ENCODE measurements around the gene ATG4C.

Gene ATG4C

DNA sequence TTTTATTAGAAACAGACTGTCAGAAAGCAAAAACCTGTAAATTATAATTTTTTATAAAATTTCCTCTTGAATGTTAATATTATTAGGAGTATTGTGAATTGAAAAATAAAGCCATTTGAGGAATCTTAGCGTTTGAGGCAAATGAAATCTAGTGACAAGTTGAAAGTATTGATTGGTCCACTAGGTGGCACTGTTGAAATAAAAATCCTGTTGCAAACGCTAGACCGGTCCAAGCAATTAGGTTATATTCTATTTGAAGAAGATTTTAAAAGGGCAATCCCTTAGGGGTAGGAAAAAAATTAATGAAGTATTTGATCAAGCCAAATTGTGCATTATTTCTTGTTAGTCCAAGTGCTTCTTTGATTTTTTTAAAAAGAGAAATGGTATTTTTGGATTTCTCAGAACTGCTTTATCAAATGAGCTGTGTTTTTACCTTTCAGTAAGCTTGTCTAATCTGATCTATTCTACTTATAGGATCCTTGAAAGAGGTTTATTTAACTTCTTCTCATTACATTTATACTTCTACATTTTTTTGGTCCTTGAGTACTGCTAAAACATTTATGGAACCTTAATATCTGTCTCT lies 57.7 kb downstream of the ATG4C start:
- no peak for TF ChIP-seq EZH2phosphoT487 (IDR thresholded peaks at IDR 0.05; ENCODE audit: borderline replicate concordance)
- TF ChIP-seq, protein P1, sequence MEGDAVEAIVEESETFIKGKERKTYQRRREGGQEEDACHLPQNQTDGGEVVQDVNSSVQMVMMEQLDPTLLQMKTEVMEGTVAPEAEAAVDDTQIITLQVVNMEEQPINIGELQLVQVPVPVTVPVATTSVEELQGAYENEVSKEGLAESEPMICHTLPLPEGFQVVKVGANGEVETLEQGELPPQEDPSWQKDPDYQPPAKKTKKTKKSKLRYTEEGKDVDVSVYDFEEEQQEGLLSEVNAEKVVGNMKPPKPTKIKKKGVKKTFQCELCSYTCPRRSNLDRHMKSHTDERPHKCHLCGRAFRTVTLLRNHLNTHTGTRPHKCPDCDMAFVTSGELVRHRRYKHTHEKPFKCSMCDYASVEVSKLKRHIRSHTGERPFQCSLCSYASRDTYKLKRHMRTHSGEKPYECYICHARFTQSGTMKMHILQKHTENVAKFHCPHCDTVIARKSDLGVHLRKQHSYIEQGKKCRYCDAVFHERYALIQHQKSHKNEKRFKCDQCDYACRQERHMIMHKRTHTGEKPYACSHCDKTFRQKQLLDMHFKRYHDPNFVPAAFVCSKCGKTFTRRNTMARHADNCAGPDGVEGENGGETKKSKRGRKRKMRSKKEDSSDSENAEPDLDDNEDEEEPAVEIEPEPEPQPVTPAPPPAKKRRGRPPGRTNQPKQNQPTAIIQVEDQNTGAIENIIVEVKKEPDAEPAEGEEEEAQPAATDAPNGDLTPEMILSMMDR (conservative IDR thresholded peaks at IDR 0.05; ENCODE audit: low read length), result peak; percentile 74
- Histone ChIP-seq H3K4me1 (ENCODE audit: insufficient read depth, low read length, poor library complexity, severe bottlenecking) (no peaks in the 10 kb centered on the region), H3K9me2 (replicated peaks; ENCODE audit: low read depth, low read length) (no peaks in the 10 kb centered on the region), H2AFZ (ENCODE audit: low read length) (no peak overlapping the region), H3K9me3 (ENCODE audit: insufficient read depth, low read depth, low read length) (no peaks in the 10 kb centered on the region), H4K20me1 (ENCODE audit: insufficient read depth, low read length, poor library complexity, severe bottlenecking) (no peaks in the 10 kb centered on the region), H3F3A (ENCODE audit: low read depth) (no peaks in the 10 kb centered on the region), H3K4me3 (ENCODE audit: low read length, poor library complexity, severe bottlenecking) (no peak overlapping the region), H3K36me3 (ENCODE audit: insufficient read depth, low read length) (0 out of 2 replicates have a peak, but pooled peaks cover 3% of the 10 kb centered on the region), H3K9ac (ENCODE audit: low read depth, low read length, poor library complexity, severe bottlenecking) (no peak overlapping the region), H3K27me3 (ENCODE audit: insufficient read depth, low read length, poor library complexity, severe bottlenecking) (no peaks in the 10 kb centered on the region), H3K4me2 (ENCODE audit: low read depth, low read length, poor library complexity, severe bottlenecking) (no peak overlapping the region), H3K79me2 (ENCODE audit: insufficient read depth, low read length) (no peaks in the 10 kb centered on the region)

- no peaks in the 10 kb centered on the region for H3K9me2 ChIP-seq (replicated peaks; ENCODE audit: low read depth, low read length)
- no peaks in the 10 kb centered on the region for H3K4me1 ChIP-seq (ENCODE audit: insufficient read depth, low read length, poor library complexity, severe bottlenecking)
- H3K27me3 ChIP-seq (ENCODE audit: insufficient read depth, low read length, poor library complexity, severe bottlenecking), result no peaks in the 10 kb centered on the region
- H3F3A ChIP-seq (ENCODE audit: low read depth), result no peaks in the 10 kb centered on the region
- H2AFZ ChIP-seq (ENCODE audit: low read length), result no peak overlapping the region
- H3K9me3 ChIP-seq (ENCODE audit: insufficient read depth, low read depth, low read length), result no peaks in the 10 kb centered on the region
- H4K20me1 ChIP-seq (ENCODE audit: insufficient read depth, low read length, poor library complexity, severe bottlenecking), result no peaks in the 10 kb centered on the region
- H3K4me3 ChIP-seq (ENCODE audit: low read length, poor library complexity, severe bottlenecking), result no peak overlapping the region
- H3K79me2 ChIP-seq (ENCODE audit: insufficient read depth, low read length), result no peaks in the 10 kb centered on the region
- H3K9ac ChIP-seq (ENCODE audit: low read depth, low read length, poor library complexity, severe bottlenecking), result no peak overlapping the region
- no peak for TF ChIP-seq EZH2phosphoT487 (IDR thresholded peaks at IDR 0.05; ENCODE audit: borderline replicate concordance)
- TF ChIP-seq, protein P1 (conservative IDR thresholded peaks at IDR 0.05; ENCODE audit: low read length), result no peak
- 0 out of 2 replicates have a peak, but pooled peaks cover 3% of the 10 kb centered on the region for H3K36me3 ChIP-seq (ENCODE audit: insufficient read depth, low read length)
- no peak overlapping the region for H3K4me2 ChIP-seq (ENCODE audit: low read depth, low read length, poor library complexity, severe bottlenecking)
These were observed 60.1 kb downstream of the ATG4C start for GRCh38 chr1:62844030-62844429.

- Histone ChIP-seq H3K27me3 (ENCODE audit: insufficient read depth, low read length, poor library complexity, severe bottlenecking) (no peaks in the 10 kb centered on the region), H3K4me1 (ENCODE audit: insufficient read depth, low read length, poor library complexity, severe bottlenecking) (no peaks in the 10 kb centered on the region), H3K9me2 (replicated peaks; ENCODE audit: low read depth, low read length) (no peaks in the 10 kb centered on the region), H3K9me3 (ENCODE audit: insufficient read depth, low read depth, low read length) (no peaks in the 10 kb centered on the region), H3K79me2 (ENCODE audit: insufficient read depth, low read length) (no peaks in the 10 kb centered on the region), H3K9ac (ENCODE audit: low read depth, low read length, poor library complexity, severe bottlenecking) (no peak overlapping the region), H3K36me3 (ENCODE audit: insufficient read depth, low read length) (peaks cover 3% of the 10 kb centered on the region; the same call in 1 of the 2 replicates), H3K4me3 (ENCODE audit: low read length, poor library complexity, severe bottlenecking) (no peak overlapping the region), H4K20me1 (ENCODE audit: insufficient read depth, low read length, poor library complexity, severe bottlenecking) (no peaks in the 10 kb centered on the region), H3K4me2 (ENCODE audit: low read depth, low read length, poor library complexity, severe bottlenecking) (no peak overlapping the region), H3F3A (ENCODE audit: low read depth) (no peaks in the 10 kb centered on the region), H2AFZ (ENCODE audit: low read length) (no peak overlapping the region)
- TF ChIP-seq, protein P1 (conservative IDR thresholded peaks at IDR 0.05; ENCODE audit: low read length), result peak; percentile 51
- TF ChIP-seq EZH2phosphoT487 (IDR thresholded peaks at IDR 0.05; ENCODE audit: borderline replicate concordance), result no peak
These were observed 65.1 kb downstream of the ATG4C start for GRCh38 chr1:62849031-62849430.

Measured in Loucy (cell line).